Thyroid gland (tissue), 4 donors: ENCODE measurements around the gene CAMK2G.
"Not testable (repeated sequence)": the region's sequence is repeated elsewhere in the genome, so short reads cannot be mapped to it uniquely, and the experiment has no call there.

Experiments
- CTCF ChIP-seq, 6 experiments: fragments of 200-600 bp in 3 of 6; fragments of 450-650 bp in 3 of 6; sonication (generic) in 3 of 6; IDR thresholded peaks; one replicate each; pipeline ENCODE4 v1.5.1; 2016 to 2019; ENCODE audit warnings: antibody characterized with exemption in 6 of 6, mild to moderate bottlenecking in 2 of 6, inconsistent platforms in 1 of 6, moderate library complexity in 1 of 6
- POLR2A ChIP-seq, 2 donors: fragments of 450-650 bp; IDR thresholded peaks; one replicate each; pipeline ENCODE4 v1.6.1; 2017; ENCODE audit warnings: antibody characterized with exemption in 2 of 2, mild to moderate bottlenecking in 2 of 2, moderate library complexity in 1 of 2

- not testable (repeated sequence) for TF ChIP-seq CTCF, POLR2A (IDR thresholded peaks at IDR 0.05)
These were observed 45.1 kb upstream of the CAMK2G start for GRCh38 chr10:73919481-73919880.
